GM20000 (cell line): ENCODE measurements around the gene PTCD2.

Experiments
- DNase-seq: peaks from one replicate; pipeline ENCODE4 v3.0.0; 2012; ENCODE audit warnings: low spot score
- TF ChIP-seq, protein P1 (sequence below): IDR thresholded peaks from 2 replicates; pipeline ENCODE4 v1.5.1; 2012; ENCODE audit warnings: mild to moderate bottlenecking, control low read depth; ENCODE audit errors: extremely low read depth, missing control alignments

The PTCD2 gene

DNA sequence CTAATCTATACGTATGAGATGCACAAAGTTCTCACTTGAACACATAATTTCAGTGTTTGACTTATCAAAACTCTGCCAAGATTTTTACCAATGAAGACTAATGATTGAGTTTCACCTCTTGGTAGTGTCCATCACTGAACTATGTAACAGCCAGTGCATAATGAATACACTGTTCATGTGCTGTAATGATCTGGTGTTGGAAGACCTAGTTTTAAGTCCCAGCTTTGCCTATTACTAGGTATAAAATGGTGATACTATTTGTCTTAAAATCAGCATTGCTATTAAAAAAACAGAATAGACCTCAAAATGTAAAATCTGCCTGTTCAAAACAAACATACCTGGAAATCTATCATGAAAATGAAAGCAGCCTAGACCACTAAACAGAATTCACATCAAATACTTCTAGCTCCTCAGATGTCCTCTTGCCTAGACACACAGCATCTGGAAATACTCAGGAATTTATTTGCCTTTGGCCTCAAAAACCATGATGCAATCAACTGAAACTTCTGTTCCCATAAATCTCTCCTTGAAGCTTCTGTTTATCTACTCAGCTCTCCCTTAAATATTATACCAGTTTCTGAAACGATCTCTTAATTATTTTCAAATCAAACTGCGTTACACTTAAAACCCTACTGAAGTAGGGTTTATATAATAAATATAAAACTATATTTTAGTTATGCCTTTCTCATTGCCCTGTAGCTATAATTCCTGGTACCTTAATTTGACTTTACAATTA, 38.2 kb upstream of the PTCD2 start:
- TF ChIP-seq, protein P1, sequence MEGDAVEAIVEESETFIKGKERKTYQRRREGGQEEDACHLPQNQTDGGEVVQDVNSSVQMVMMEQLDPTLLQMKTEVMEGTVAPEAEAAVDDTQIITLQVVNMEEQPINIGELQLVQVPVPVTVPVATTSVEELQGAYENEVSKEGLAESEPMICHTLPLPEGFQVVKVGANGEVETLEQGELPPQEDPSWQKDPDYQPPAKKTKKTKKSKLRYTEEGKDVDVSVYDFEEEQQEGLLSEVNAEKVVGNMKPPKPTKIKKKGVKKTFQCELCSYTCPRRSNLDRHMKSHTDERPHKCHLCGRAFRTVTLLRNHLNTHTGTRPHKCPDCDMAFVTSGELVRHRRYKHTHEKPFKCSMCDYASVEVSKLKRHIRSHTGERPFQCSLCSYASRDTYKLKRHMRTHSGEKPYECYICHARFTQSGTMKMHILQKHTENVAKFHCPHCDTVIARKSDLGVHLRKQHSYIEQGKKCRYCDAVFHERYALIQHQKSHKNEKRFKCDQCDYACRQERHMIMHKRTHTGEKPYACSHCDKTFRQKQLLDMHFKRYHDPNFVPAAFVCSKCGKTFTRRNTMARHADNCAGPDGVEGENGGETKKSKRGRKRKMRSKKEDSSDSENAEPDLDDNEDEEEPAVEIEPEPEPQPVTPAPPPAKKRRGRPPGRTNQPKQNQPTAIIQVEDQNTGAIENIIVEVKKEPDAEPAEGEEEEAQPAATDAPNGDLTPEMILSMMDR, result no peak
- no peak for DNase-seq

GRCh38 chr5:72282878-72283277, 37.3 kb upstream of the PTCD2 start:
- DNase-seq, result no peak
- TF ChIP-seq, protein P1, result no peak

- DNase-seq, result no peak
- TF ChIP-seq, protein P1, result no peak
Observed at GRCh38 chr5:72283358-72283757, 36.8 kb upstream of the PTCD2 start.

GRCh38 chr5:72284559-72285423, 35.4 kb upstream of the PTCD2 start:
- TF ChIP-seq, protein P1, result no peak
- DNase-seq, result no peak

- no peak for DNase-seq
- TF ChIP-seq, protein P1, result no peak
Observed at GRCh38 chr5:72285424-72285821, 34.8 kb upstream of the PTCD2 start.

- TF ChIP-seq, protein P1, result no peak
- no peak for DNase-seq
Observed at GRCh38 chr5:72286798-72287197, 33.4 kb upstream of the PTCD2 start.

- TF ChIP-seq, protein P1, result no peak
- no peak for DNase-seq
Observed at GRCh38 chr5:72288924-72289323, 31.2 kb upstream of the PTCD2 start.
